Activated CD8-positive, alpha-beta memory T cell treated with anti-CD3 and anti-CD28 coated beads for 36 hours (primary cell): ENCODE data around the gene PGP. TPM values are rescaled to one million over a fixed set of nuclear protein-coding genes. Genes with fewer than 3 reads are reported as not detected.

Source experiments
- CTCF ChIA-PET: fragments of 350-600 bp; sonication (Branson Sonifier 250); formaldehyde crosslinking; loops from one replicate; lab custom pipeline; 2021; ENCODE audit warnings: antibody characterized with exemption; lab: Charles Lee
- POLR2A ChIA-PET: fragments of 350-600 bp; sonication (Branson Sonifier 250); formaldehyde crosslinking; loops from one replicate; lab custom pipeline; 2021; ENCODE audit warnings: antibody characterized with exemption; lab: Charles Lee
- total RNA-seq, 2 experiments: library from RNA; stranded (reverse); gene quantifications; one replicate each; pipeline ENCODE4 v1.2.3, GENCODE V29; 2021

The PGP gene
- total RNA-seq, 2 experiments from 2014 or later: 31.6 to 32.6 TPM

- ChIA-PET POLR2A (no interaction called here), CTCF (no interaction called here)
These were observed 37.1 kb downstream of the PGP start for GRCh38 chr16:2177561-2177960.

- CTCF ChIA-PET: no interaction called here
- POLR2A ChIA-PET: no interaction called here
These were observed 37.5 kb downstream of the PGP start for GRCh38 chr16:2177101-2177500.

GRCh38 chr16:2176047-2176446, 38.6 kb downstream of the PGP start:
- ChIA-PET POLR2A (no interaction called here), CTCF (no interaction called here)

GRCh38 chr16:2175454-2175853, 39.2 kb downstream of the PGP start:
- ChIA-PET POLR2A (no interaction called here), CTCF (no interaction called here)

GRCh38 chr16:2174396-2175131, 40.1 kb downstream of the PGP start:
- CTCF ChIA-PET: no interaction called here
- POLR2A ChIA-PET: no interaction called here

GRCh38 chr16:2173916-2174315, 40.7 kb downstream of the PGP start:
- ChIA-PET CTCF (no interaction called here), POLR2A (no interaction called here)

- ChIA-PET POLR2A (interaction anchor here (0.6 kb wide), 1 partner anchor 86 kb away, joined by 7 read pairs; no protein-coding TSS in a partner anchor), CTCF (no interaction called here)
These were observed 41.3 kb downstream of the PGP start for GRCh38 chr16:2173366-2173765.

- POLR2A ChIA-PET: interaction anchor here (0.6 kb wide), 1 partner anchor 86 kb away, joined by 7 read pairs; no protein-coding TSS in a partner anchor
- CTCF ChIA-PET: no interaction called here
These were observed 41.8 kb downstream of the PGP start for GRCh38 chr16:2172688-2173335.

- CTCF ChIA-PET: no interaction called here
- POLR2A ChIA-PET: no interaction called here
These were observed 43.0 kb downstream of the PGP start for GRCh38 chr16:2171601-2172178.

- ChIA-PET CTCF (no interaction called here), POLR2A (no interaction called here)
These were observed 43.8 kb downstream of the PGP start for GRCh38 chr16:2170587-2171435.

- CTCF ChIA-PET: no interaction called here
- POLR2A ChIA-PET: no interaction called here
These were observed 44.6 kb downstream of the PGP start for GRCh38 chr16:2170080-2170479.

- ChIA-PET CTCF (no interaction called here), POLR2A (interaction anchor here (1.9 kb wide), 1 partner anchor 12 kb away, joined by 6 read pairs; the partner anchor contains the start of gene TRAF7)
These were observed 47.5 kb downstream of the PGP start for GRCh38 chr16:2167068-2167638.

GRCh38 chr16:2166263-2167067, 48.2 kb downstream of the PGP start:
- ChIA-PET CTCF (no interaction called here), POLR2A (interaction anchor here (1.9 kb wide), 1 partner anchor 11 kb away, joined by 6 read pairs; the partner anchor contains the start of gene TRAF7)

- CTCF ChIA-PET: no interaction called here
- POLR2A ChIA-PET: no interaction called here
These were observed 48.8 kb downstream of the PGP start for GRCh38 chr16:2165861-2166260.

GRCh38 chr16:2163211-2163881, 51.3 kb downstream of the PGP start:
- ChIA-PET CTCF (no interaction called here), POLR2A (no interaction called here)

GRCh38 chr16:2162676-2163118, 51.9 kb downstream of the PGP start:
- POLR2A ChIA-PET: no interaction called here

GRCh38 chr16:2161911-2162310, 52.7 kb downstream of the PGP start:
- CTCF ChIA-PET: no interaction called here

More at GRCh38 chr16:2162676-2163118, 51.9 kb downstream of the PGP start:
- CTCF ChIA-PET: no interaction called here

More at GRCh38 chr16:2161911-2162310, 52.7 kb downstream of the PGP start:
- POLR2A ChIA-PET: no interaction called here
